GM19238 (cell line): ENCODE data around the gene DENND6B.
"Not testable (repeated sequence)": the region's sequence is repeated elsewhere in the genome, so short reads cannot be mapped to it uniquely, and the experiment has no call there.

Source experiments
- DNase-seq: peaks from one replicate; pipeline ENCODE4 v3.0.0; 2011; ENCODE audit warnings: low spot score; ENCODE audit not compliant: insufficient read length

DENND6B gene

GRCh38 chr22:50338860-50339462 is 12.1 kb upstream of the DENND6B start:
- DNase-seq: no peak

DNA sequence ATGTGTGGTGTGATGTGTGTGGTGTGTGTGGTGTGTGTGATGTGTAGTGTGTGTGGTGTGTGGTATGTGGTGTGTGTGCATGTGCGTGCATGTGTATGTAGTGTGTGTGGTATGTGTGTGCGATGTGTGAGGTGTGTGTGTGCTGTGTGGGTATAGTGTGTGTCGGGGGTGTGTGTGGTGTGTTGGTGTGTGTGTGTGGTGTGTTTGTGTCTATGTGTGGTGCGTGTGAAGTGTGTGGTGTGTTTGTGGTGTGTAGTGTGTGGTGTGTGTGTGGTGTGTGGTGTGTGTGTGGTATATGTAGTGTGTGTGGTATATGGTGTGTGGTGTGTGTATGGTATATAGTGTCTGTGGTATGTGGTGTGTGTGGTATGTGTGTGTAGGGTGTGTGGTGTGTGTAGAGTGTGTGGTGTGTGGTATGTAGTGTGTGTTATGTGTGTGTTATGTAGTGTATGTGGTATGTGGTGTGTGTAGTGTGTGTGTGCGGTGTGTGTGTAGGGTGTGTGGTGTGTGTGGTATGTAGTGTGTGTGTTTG is 11.3 kb upstream of the DENND6B start:
- no peak for DNase-seq

DNA sequence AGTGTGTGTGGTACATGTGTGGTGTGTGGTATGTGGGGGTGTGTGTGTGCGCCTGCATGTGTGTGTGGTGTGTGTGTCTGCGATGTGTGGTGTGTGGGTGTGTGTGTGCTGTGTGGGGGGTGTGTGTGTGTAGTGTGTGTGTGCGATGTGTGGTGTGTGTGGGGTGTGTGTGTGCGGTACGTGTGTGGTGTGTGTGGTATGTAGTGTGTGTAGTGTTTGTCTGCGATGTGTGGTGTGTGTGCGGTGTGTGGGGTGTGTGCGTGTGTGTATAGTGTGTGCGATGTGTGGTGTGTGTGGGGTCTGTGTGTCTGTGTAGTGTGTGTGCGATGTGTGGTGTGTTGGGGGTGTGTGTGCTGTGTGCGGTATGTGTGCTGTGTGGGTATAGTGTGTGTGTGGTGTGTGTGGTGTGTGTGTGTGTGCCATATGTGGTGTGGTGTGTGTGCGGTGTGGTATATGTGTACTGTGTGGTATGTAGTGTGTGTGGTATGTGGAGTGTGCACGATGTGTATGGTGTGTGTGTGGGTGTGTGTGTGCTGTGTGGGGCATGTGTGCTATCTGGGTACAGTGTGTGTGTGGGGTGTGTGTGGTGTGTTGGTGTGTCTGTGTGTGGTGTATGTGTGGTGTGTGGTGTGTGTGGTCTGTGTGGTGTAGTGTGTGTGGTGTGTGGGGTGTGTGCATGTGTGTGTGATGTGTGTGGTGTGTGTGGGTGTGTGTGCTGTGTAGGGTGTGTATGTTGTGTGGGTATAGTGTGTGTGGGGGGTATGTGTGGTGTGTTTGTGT is 10.6 kb upstream of the DENND6B start:
- DNase-seq: no peak

DNA sequence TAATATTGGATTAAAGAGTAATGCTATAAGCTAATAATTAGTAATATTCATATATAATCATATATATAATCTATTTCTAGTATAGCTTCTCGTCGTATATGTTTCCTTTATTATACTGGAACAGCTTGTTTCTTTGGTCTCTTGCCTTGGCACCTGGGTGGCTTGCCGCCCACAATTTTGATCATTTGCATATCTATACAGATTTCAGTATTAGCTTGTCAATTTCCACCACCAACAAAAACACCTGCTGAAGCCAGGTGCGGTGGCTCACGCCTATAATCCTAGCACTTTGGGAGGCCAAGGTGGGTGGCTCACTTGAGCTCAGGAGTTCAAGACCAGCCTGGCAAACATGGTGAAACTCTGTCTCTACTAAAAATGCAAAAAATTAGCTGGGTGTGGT is 7.6 kb upstream of the DENND6B start:
- not testable (repeated sequence) for DNase-seq

GRCh38 chr22:50329236-50329635 is 2.4 kb upstream of the DENND6B start:
- no peak for DNase-seq

DNA sequence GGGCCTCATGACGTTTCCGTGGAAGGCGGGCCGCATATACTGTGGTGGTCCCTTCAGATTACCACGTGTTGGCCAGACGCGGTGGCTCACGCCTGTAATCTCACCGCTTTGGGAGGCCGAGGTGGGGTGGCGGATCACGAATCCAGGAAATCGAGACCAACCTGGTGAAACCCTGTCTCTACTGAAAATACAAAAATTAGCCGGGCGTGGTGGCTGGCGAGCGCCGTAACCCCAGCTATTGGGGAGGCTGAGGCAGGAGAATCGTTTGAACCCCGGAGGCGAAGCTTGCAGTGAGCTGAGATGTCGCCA is 853 bp upstream of the DENND6B start:
- DNase-seq: no peak

DNA sequence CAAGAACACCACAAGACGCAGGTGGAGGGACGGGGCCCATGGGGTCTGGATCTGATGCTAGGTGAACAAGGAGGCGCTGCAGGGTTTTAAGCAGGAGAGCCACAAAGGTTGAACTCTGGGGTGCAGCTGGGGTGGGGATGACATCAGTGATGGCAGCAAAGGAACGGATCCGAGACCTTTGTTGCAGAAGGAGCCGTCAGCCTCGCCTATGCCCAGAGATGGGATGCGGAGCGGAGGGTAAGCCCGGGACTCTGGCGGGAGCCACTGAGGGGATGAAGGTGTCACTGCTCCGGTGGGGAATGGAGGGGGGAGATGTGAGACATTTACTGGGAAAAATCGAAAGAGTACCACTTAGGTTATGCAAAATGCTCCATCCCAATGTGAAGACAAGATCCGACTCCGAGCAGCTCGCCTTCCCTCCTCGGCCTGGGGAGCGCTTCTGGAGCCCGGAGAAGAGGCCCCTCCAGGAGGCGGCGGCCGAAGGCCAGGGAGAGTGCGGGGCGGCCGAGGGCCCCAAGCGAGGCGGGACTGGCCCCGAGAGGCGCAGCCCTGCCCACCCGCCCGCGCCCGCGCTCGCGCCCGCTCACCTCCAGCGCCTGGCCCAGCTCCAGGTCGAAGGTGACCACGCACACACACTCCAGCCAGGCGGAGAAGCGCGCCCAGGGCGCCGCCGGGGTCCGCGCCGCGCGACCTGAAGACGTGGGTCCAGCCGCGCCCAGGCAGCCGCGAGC is 422 bp downstream of the DENND6B start:
- no peak for DNase-seq

GRCh38 chr22:50325444-50326224 is 1.2 kb downstream of the DENND6B start:
- DNase-seq: no peak

- no peak for DNase-seq
Measured at GRCh38 chr22:50323900-50324299, 2.9 kb downstream of the DENND6B start.

GRCh38 chr22:50322382-50323104 is 4.3 kb downstream of the DENND6B start:
- not testable (repeated sequence) for DNase-seq

- DNase-seq: no peak
Measured at GRCh38 chr22:50320671-50321325, 6.0 kb downstream of the DENND6B start.

DNA sequence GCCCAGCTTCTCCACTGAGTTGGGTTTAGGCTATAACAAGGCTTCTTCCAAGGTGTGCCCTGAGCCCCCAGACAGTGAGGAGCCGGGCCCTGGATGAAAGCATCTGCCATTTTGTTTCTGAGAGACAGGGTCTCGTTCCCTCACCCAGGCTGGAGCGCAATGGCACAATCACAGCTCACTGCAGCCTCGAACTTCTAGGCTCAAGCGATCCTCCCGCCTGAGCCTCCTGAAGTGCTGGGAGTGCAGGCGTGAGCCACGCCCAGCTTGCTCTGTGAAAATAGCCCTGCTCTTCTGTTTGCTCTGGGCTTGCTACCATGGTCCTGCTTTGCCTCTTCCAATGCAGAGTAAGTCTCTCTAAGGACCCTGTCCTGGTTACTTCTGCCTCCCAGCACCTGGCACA is 6.7 kb downstream of the DENND6B start:
- DNase-seq: no peak

- DNase-seq: no peak
Measured at GRCh38 chr22:50319503-50319951, 7.3 kb downstream of the DENND6B start.

DNA sequence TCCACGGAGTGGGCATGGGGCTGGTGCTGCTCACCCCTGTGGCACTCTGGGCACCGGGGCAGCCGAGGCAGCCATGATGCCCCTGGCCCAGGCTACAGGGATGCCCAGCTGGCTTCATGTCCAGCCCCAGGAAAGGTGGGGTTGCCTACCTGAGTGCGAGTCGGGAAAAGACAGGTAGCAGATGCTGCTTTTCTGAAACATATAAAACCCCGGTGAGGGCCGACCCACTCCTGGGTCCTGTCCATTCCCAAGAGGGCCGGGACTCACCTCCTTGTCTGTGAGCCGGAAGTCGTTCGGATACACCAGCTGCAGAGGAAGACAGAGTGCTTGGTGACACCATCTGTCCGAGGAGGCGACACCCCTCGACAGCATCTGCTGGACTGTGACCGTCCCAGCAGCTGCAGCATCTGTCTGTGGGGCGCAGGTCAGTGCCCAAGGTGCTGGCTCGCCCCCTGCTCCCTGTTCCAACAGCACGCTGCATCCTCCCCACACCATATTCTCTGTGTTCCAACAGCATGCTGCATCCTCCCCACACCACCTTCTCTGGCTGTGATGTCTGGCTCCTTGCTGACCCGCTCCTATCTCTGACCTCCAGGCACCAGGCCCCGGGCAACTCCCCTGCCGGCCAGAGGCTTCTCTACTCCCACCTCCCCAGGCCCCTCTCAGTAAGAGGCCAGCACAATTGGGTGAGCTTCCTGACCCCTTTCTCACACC is 8.0 kb downstream of the DENND6B start:
- no peak for DNase-seq

- no peak for DNase-seq
Measured at GRCh38 chr22:50318356-50318697, 8.5 kb downstream of the DENND6B start.

GRCh38 chr22:50317674-50318073 is 9.1 kb downstream of the DENND6B start:
- no peak for DNase-seq

DNA sequence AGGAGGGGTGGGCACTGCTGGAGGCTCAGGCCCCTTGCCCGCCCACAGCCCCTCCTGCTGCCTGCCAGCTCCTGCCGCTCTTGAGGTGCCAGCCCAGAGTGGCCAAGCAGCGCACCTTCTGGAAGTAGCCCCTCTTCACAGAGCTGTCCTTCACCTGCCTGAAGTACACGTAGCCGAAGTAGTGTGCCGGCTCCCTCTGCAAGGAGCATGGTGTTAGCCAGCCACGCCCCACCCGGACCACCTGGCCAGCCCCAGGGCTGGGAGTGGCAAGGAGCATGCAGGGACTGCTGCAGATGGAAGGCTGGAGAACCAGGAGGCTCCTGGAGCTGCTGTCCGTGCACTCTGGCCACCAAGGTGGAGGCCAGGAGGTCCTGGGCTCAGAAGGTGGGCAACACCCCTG is 9.6 kb downstream of the DENND6B start:
- no peak for DNase-seq

GRCh38 chr22:50316114-50317065 is 10.4 kb downstream of the DENND6B start:
- DNase-seq: no peak
